Prostate gland (tissue), 2 donors: Measurements from ENCODE around the gene RTF2.

Experiments used
- CTCF ChIP-seq, 4 experiments: fragments of 200-600 bp in 2 of 4; fragments of 450-650 bp in 2 of 4; sonication (generic) in 2 of 4; IDR thresholded peaks; 1 replicate in 3 of 4; 2 replicates in 1 of 4; pipeline ENCODE4 v1.5.1; 2016 to 2019; ENCODE audit warnings: antibody characterized with exemption in 4 of 4, mild to moderate bottlenecking in 2 of 4, moderate library complexity in 2 of 4
- POLR2A ChIP-seq: fragments of 450-650 bp; IDR thresholded peaks from one replicate; pipeline ENCODE4 v1.6.1; 2016; ENCODE audit warnings: antibody characterized with exemption, mild to moderate bottlenecking

GRCh38 chr20:56519551-56519950 is 51.1 kb downstream of the RTF2 start:
- TF ChIP-seq CTCF (IDR thresholded peaks at IDR 0.05): no peak
- no peak for TF ChIP-seq POLR2A
